ENCODE measurements around the gene KBTBD2.
"Not testable (repeated sequence)": the region's sequence is repeated elsewhere in the genome, so short reads cannot be mapped to it uniquely, and the experiment has no call there.

KBTBD2 gene

GRCh38 chr7:32855837-32856775 is 35.5 kb downstream of the KBTBD2 start:
- DNase-seq (ENCODE audit: low read depth), result not testable (repeated sequence)

GRCh38 chr7:32850654-32851053 is 40.9 kb downstream of the KBTBD2 start:
- not testable (repeated sequence) for DNase-seq (ENCODE audit: low read depth)

GRCh38 chr7:32848655-32849054 is 42.9 kb downstream of the KBTBD2 start:
- DNase-seq (ENCODE audit: low read depth), result peak; percentile 10

- DNase-seq (ENCODE audit: low read depth), result peak; percentile 82
These were observed 44.8 kb downstream of the KBTBD2 start for GRCh38 chr7:32846630-32847225.

- DNase-seq (ENCODE audit: low read depth), result not testable (repeated sequence)
These were observed 46.8 kb downstream of the KBTBD2 start for GRCh38 chr7:32844748-32845147.

- not testable (repeated sequence) for DNase-seq (ENCODE audit: low read depth)
These were observed 47.8 kb downstream of the KBTBD2 start for GRCh38 chr7:32843763-32844162.

GRCh38 chr7:32839846-32840245 is 51.7 kb downstream of the KBTBD2 start:
- not testable (repeated sequence) for DNase-seq (ENCODE audit: low read depth)

GRCh38 chr7:32828996-32829752 is 62.4 kb downstream of the KBTBD2 start:
- not testable (repeated sequence) for DNase-seq (ENCODE audit: low read depth)

Data from amniotic epithelial cell (primary cell).